ENCODE data around the gene MSRB1.

- TF ChIP-seq CTCF (IDR thresholded peaks at IDR 0.05) (no peak), POLR2A (IDR thresholded peaks at IDR 0.05) (no peak)
Observed at GRCh38 chr16:1907226-1907860, 35.7 kb downstream of the MSRB1 start.

All from ovary (tissue), 3 donors.